Endothelial cell of umbilical vein (primary cell): Measurements from ENCODE around the gene MAPRE2.

Experiments
- CTCF ChIP-seq, 2 donors: IDR thresholded peaks; 1 replicate in 1 of 2; 2 replicates in 1 of 2; pipeline ENCODE4 v1.5.1; 2011; ENCODE audit warnings: low read length in 2 of 2, mild to moderate bottlenecking in 2 of 2, moderate library complexity in 2 of 2, control low read depth in 1 of 2, inconsistent platforms in 1 of 2, low read depth in 1 of 2; ENCODE audit not compliant: insufficient read depth in 1 of 2; ENCODE audit errors: extremely low read depth in 1 of 2
- EZH2 ChIP-seq: IDR thresholded peaks from 2 replicates; pipeline ENCODE4 v1.6.1; 2012; ENCODE audit warnings: borderline replicate concordance, low read depth, mild to moderate bottlenecking, moderate library complexity, low read length, inconsistent platforms; ENCODE audit not compliant: severe bottlenecking
- GATA2 ChIP-seq: IDR thresholded peaks from 2 replicates; pipeline ENCODE4 v1.7.0; 2011; ENCODE audit warnings: low read depth, mild to moderate bottlenecking, moderate library complexity, mixed read lengths, low read length; ENCODE audit not compliant: insufficient read length, insufficient read depth
- MAX ChIP-seq: IDR thresholded peaks from 2 replicates; pipeline ENCODE4 v1.6.1; 2011; ENCODE audit not compliant: insufficient read depth, insufficient read length
- POLR2A ChIP-seq: IDR thresholded peaks from 2 replicates; pipeline ENCODE4 v1.6.1; 2012; ENCODE audit warnings: low read depth, mild to moderate bottlenecking, control low read depth, low read length

- no peak for TF ChIP-seq CTCF (IDR thresholded peaks at IDR 0.05; ENCODE audit: extremely low read depth in 1 of 2, insufficient read depth in 1 of 2, low read depth in 1 of 2, low read length in 2 of 2)
- no peak for TF ChIP-seq EZH2
- TF ChIP-seq GATA2 = no peak
- no peak for TF ChIP-seq MAX
- TF ChIP-seq POLR2A = no peak
Measured at GRCh38 chr18:35076135-35076924, 35.1 kb downstream of the MAPRE2 start.
